ENCODE data around the gene RBBP8.

Gene RBBP8

DNA sequence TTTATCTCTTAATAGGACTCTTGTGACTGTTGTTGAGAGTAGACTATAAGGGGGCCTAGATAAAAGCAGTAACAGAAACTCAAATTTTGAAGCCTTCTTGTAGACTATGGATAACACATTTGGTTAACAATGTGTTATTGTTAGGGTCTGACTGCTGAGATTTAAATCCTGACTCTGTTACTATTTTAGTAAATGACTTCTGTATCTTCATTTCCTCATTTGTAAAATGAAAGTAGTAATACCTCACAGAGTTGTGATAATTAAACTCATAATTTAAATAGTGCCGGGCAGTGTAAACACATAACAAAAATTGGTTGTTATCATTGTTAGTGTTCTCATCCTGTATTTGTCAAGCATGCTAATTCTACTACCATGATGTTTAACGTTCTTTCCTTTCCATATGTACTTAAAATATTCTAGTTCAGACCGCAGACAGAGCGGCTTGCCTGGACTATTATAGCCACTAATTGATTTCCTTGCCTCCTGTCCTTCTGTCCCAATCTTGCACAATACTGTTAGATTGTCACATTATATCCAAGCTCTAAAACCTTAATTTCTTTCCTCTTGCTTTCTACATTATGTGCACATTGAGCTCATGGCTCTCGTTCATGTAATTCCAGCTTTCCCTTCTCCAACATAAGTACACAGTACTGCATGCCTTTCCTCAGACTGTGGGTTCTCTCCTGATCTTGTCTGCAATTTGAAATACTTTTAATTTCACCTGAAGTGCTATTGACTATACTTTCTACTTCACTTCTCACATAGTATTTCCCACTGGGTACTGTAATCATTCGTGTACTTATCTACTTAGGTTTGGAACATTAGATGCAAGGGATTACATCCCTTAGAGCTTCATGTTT lies 48.4 kb downstream of the RBBP8 start:
- Histone ChIP-seq H2AFZ (ENCODE audit: low read depth) (no peak overlapping the region), H4K20me1 (ENCODE audit: insufficient read depth) (no peaks in the 10 kb centered on the region), H3K79me2 (ENCODE audit: insufficient read depth, low read depth) (no peaks in the 10 kb centered on the region), H3K9ac (no peak overlapping the region), H3K27me3 (ENCODE audit: insufficient read depth, low read depth) (no peaks in the 10 kb centered on the region), H3K36me3 (ENCODE audit: insufficient read depth) (peaks cover 12% of the 10 kb centered on the region; the same call in 1 of the 2 replicates), H3K4me2 (no peak overlapping the region), H3K27ac (no peak overlapping the region), H3K4me3 (IDR thresholded peaks at IDR 0.05; ENCODE audit: insufficient read depth, low read depth, low read length) (no peak overlapping the region), H3K4me1 (ENCODE audit: low read depth, poor library complexity, severe bottlenecking) (peaks cover under 1% of the 10 kb centered on the region)
- TF ChIP-seq, protein P1, sequence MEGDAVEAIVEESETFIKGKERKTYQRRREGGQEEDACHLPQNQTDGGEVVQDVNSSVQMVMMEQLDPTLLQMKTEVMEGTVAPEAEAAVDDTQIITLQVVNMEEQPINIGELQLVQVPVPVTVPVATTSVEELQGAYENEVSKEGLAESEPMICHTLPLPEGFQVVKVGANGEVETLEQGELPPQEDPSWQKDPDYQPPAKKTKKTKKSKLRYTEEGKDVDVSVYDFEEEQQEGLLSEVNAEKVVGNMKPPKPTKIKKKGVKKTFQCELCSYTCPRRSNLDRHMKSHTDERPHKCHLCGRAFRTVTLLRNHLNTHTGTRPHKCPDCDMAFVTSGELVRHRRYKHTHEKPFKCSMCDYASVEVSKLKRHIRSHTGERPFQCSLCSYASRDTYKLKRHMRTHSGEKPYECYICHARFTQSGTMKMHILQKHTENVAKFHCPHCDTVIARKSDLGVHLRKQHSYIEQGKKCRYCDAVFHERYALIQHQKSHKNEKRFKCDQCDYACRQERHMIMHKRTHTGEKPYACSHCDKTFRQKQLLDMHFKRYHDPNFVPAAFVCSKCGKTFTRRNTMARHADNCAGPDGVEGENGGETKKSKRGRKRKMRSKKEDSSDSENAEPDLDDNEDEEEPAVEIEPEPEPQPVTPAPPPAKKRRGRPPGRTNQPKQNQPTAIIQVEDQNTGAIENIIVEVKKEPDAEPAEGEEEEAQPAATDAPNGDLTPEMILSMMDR (conservative IDR thresholded peaks at IDR 0.05; ENCODE audit: low read depth, low read length), result no peak

DNA sequence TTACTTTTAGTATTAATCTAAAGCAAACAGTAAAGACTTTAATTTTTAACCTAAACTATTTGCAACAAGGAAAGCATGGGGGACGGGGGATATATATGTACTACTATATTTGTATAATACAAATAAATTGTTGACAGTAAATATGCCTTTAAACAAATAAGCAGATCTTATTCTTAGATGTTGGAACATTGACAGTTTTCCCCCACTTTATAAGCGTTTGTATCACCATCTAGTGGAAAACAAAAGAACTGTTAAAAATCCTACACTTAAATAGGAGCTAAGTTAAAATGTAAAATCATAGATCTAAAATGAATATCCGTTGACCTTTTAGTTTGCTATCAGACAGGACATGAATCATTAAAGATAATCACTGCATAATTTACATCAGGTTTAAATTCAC lies 50.0 kb downstream of the RBBP8 start:
- no peak overlapping the region for H3K4me2 ChIP-seq
- no peak overlapping the region for H3K27ac ChIP-seq
- H3K4me3 ChIP-seq (IDR thresholded peaks at IDR 0.05; ENCODE audit: insufficient read depth, low read depth, low read length), result no peak overlapping the region
- H3K36me3 ChIP-seq (ENCODE audit: insufficient read depth), result peaks cover 12% of the 10 kb centered on the region; the same call in 1 of the 2 replicates
- no peaks in the 10 kb centered on the region for H3K79me2 ChIP-seq (ENCODE audit: insufficient read depth, low read depth)
- no peaks in the 10 kb centered on the region for H3K27me3 ChIP-seq (ENCODE audit: insufficient read depth, low read depth)
- TF ChIP-seq, protein P1 (conservative IDR thresholded peaks at IDR 0.05; ENCODE audit: low read depth, low read length), result peak; percentile 68
- no peaks in the 10 kb centered on the region for H4K20me1 ChIP-seq (ENCODE audit: insufficient read depth)
- H3K9ac ChIP-seq, result no peak overlapping the region
- H2AFZ ChIP-seq (ENCODE audit: low read depth), result no peak overlapping the region
- peaks cover 16% of the 10 kb centered on the region for H3K4me1 ChIP-seq (ENCODE audit: low read depth, poor library complexity, severe bottlenecking)

DNA sequence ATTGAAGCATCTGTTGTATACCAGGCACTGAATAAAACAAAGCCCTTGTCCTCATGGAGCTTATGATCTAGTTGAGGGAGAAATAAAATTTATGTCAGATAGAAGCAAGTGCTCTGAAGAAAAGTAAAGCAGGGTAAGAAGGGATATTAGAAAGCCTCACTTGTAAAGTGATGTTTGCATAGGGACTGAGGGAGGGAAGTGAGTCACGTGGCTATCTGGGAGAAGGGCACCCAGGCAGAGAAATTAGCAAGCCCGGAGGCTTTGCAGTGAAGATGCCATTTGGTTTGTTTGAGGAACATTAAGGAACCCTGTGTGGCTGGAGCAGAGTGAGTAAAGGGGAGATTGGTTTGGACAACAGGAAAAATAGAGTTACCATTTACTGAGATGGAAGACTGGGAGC lies 52.1 kb downstream of the RBBP8 start:
- peaks cover 10% of the 10 kb centered on the region; the same call in 1 of the 2 replicates for H3K36me3 ChIP-seq (ENCODE audit: insufficient read depth)
- TF ChIP-seq, protein P1 (conservative IDR thresholded peaks at IDR 0.05; ENCODE audit: low read depth, low read length), result no peak

DNA sequence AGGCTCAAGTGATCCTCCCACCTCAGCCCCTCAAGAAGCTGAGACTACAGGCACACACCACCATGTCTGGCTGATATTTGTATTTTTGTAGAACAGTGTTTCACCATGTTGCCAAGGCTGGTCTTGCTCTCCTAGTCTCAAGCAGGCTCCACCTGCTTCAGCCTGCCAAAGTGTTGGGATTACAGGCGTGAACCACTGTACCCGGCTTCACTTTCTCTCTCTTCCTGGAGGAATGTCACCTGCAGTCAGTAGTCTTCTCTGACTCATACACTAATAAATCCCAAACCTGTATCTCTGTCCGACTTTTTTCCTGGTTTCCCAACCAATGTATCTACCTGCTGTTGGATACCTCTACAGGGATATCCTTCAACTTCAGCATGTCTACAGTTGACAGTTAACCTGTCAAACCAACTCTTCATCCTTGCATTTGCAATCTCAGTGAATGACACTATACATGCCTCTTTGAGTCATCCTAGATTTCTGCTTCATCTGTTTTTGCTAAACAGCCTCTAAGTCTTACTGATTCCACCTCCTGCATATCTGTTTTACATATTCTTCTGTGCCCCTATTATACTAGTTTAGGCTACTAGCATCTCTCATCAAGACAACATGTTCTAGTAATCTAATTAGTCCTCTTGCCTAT lies 54.5 kb downstream of the RBBP8 start:
- Histone ChIP-seq H3K9ac (no peak overlapping the region), H3K4me2 (peak overlapping the region; percentile 16; the same call in 1 of the 2 replicates), H3K36me3 (ENCODE audit: insufficient read depth) (peaks cover 3% of the 10 kb centered on the region; the same call in 1 of the 2 replicates), H4K20me1 (ENCODE audit: insufficient read depth) (no peaks in the 10 kb centered on the region), H3K27me3 (ENCODE audit: insufficient read depth, low read depth) (no peaks in the 10 kb centered on the region), H3K4me1 (ENCODE audit: low read depth, poor library complexity, severe bottlenecking) (peaks cover 19% of the 10 kb centered on the region), H3K27ac (no peak overlapping the region), H3K4me3 (IDR thresholded peaks at IDR 0.05; ENCODE audit: insufficient read depth, low read depth, low read length) (no peak overlapping the region), H2AFZ (ENCODE audit: low read depth) (no peak overlapping the region), H3K79me2 (ENCODE audit: insufficient read depth, low read depth) (no peaks in the 10 kb centered on the region)
- TF ChIP-seq, protein P1 (conservative IDR thresholded peaks at IDR 0.05; ENCODE audit: low read depth, low read length), result no peak

More for the DNA sequence above, 52.1 kb downstream of the RBBP8 start:
- Histone ChIP-seq H3K4me3 (IDR thresholded peaks at IDR 0.05; ENCODE audit: insufficient read depth, low read depth, low read length) (no peak overlapping the region), H2AFZ (ENCODE audit: low read depth) (no peak overlapping the region), H3K4me1 (ENCODE audit: low read depth, poor library complexity, severe bottlenecking) (peaks cover 19% of the 10 kb centered on the region), H3K27ac (no peak overlapping the region), H3K9ac (no peak overlapping the region), H4K20me1 (ENCODE audit: insufficient read depth) (no peaks in the 10 kb centered on the region), H3K27me3 (ENCODE audit: insufficient read depth, low read depth) (no peaks in the 10 kb centered on the region), H3K4me2 (no peak overlapping the region), H3K79me2 (ENCODE audit: insufficient read depth, low read depth) (no peaks in the 10 kb centered on the region)

All from KMS-11 (cell line).